Gastroesophageal sphincter (tissue), 3 donors: ENCODE measurements around the gene B3GNT4.

ENCODE experiments used
- CTCF ChIP-seq, 4 experiments: fragments of 200-600 bp in 2 of 4; fragments of 450-650 bp in 2 of 4; sonication (generic) in 1 of 4; IDR thresholded peaks; one replicate each; pipeline ENCODE4 v1.5.1; 2017 to 2019; ENCODE audit warnings: antibody characterized with exemption in 4 of 4, mild to moderate bottlenecking in 2 of 4, moderate library complexity in 2 of 4
- POLR2A ChIP-seq, 2 donors: fragments of 450-650 bp; IDR thresholded peaks; one replicate each; pipeline ENCODE4 v1.6.1; 2017; ENCODE audit warnings: antibody characterized with exemption in 2 of 2, mild to moderate bottlenecking in 2 of 2, moderate library complexity in 1 of 2

GRCh38 chr12:122174155-122174845 is 29.2 kb upstream of the B3GNT4 start, which contains the start of gene IL31:
- TF ChIP-seq CTCF (IDR thresholded peaks at IDR 0.05) (no peak), POLR2A (IDR thresholded peaks at IDR 0.05) (no peak)
